Panc1 (cell line): Measurements from ENCODE around the gene FBXL17. TPM values are rescaled to one million over a fixed set of nuclear protein-coding genes. Genes with fewer than 3 reads are reported as not detected.

ENCODE experiments used
- ATAC-seq: fragments of 200-7000 bp; cut with Tn5 transposase; 2 replicates; pipeline ENCODE4 v1.9.1; 2020; ENCODE audit warnings: mild to moderate bottlenecking, moderate library complexity
- BruUV-seq: library from RNA; stranded (reverse); fragments of 400-500 nt; replicated peaks from 2 replicates; lab custom pipeline; 2021; lab: Mats Ljungman, UMichigan
- CTCF ChIA-PET: fragments of 300-600 bp; sonication (Branson Sonifier 250); formaldehyde crosslinking; loops from one replicate; lab custom pipeline; 2022; ENCODE audit warnings: antibody characterized with exemption; lab: Charles Lee
- POLR2A ChIA-PET: fragments of 300-600 bp; sonication (Branson Sonifier 250); formaldehyde crosslinking; loops from one replicate; lab custom pipeline; 2022; ENCODE audit warnings: antibody characterized with exemption; lab: Charles Lee
- DNase-seq: peaks from one replicate; pipeline ENCODE4 v3.0.0-alpha.2; 2010; ENCODE audit warnings: low read depth, low spot score
- H3K27ac ChIP-seq: 2 replicates; pipeline ENCODE4 v1.5.1; 2011; ENCODE audit warnings: mild to moderate bottlenecking, low read length, inconsistent platforms
- H3K27me3 ChIP-seq: fragments of 200-500 bp; sonication (Bioruptor generic); 2 replicates; pipeline ENCODE4 v1.6.0; 2014; ENCODE audit warnings: low read length, inconsistent platforms; ENCODE audit not compliant: control insufficient read depth, insufficient read depth
- H3K36me3 ChIP-seq: fragments of 200-500 bp; sonication (Bioruptor generic); 2 replicates; pipeline ENCODE4 v1.5.1; 2014; ENCODE audit warnings: inconsistent platforms, mild to moderate bottlenecking, low read length, moderate library complexity; ENCODE audit not compliant: control insufficient read depth, insufficient read depth
- H3K4me1 ChIP-seq: 2 replicates; pipeline ENCODE4 v1.5.1; 2011; ENCODE audit warnings: inconsistent platforms, mild to moderate bottlenecking, low read length, moderate library complexity; ENCODE audit not compliant: control insufficient read depth, insufficient read depth
- H3K4me3 ChIP-seq, 2 experiments: 2 replicates each; pipeline ENCODE4 v1.5.1; 2011 to 2012; ENCODE audit warnings: low read depth in 2 of 2, low read length in 2 of 2, mild to moderate bottlenecking in 2 of 2, inconsistent platforms in 1 of 2, moderate library complexity in 1 of 2
- H3K9me3 ChIP-seq: fragments of 200-500 bp; sonication (Bioruptor generic); 2 replicates; pipeline ENCODE4 v1.5.1; 2014; ENCODE audit warnings: low read depth, mild to moderate bottlenecking, inconsistent platforms, low read length, moderate library complexity; ENCODE audit not compliant: control insufficient read depth, insufficient read depth
- POLR2AphosphoS5 ChIP-seq: IDR thresholded peaks from 2 replicates; pipeline ENCODE4 v1.6.1; 2012; ENCODE audit warnings: mild to moderate bottlenecking, low read depth, low read length, moderate library complexity
- SIN3A ChIP-seq: IDR thresholded peaks from 2 replicates; pipeline ENCODE4 v1.6.1; 2012; ENCODE audit warnings: low read depth, mild to moderate bottlenecking, low read length, moderate library complexity, borderline replicate concordance; ENCODE audit not compliant: insufficient read depth
- TCF7L2 ChIP-seq: IDR thresholded peaks from 2 replicates; pipeline ENCODE4 v1.6.1; 2011; ENCODE audit warnings: mild to moderate bottlenecking, low read depth, low read length, inconsistent platforms
- in situ Hi-C: cut with HindIII; loops from 2 replicates; pipeline ENCODE4 v1.10.0; 2016; ENCODE audit warnings: low sequenced_read_pairs, low pct_unique_long_range_greater_than_20kb
- intact Hi-C: fragments of 100-400 bp; cut with micrococcal nuclease; formaldehyde crosslinking; loops from one replicate; pipeline ENCODE4 v1.10.0; 2022; ENCODE audit not compliant: unreplicated experiment
- total RNA-seq: library from RNA; stranded (reverse); gene quantifications from one replicate; pipeline ENCODE4 v1.2.1, GENCODE V29; 2021; ENCODE audit not compliant: unreplicated experiment
- TF ChIP-seq, protein P1 (sequence below): fragments of 450-650 bp; IDR thresholded peaks from 2 replicates; pipeline ENCODE4 v1.5.1; 2017; ENCODE audit warnings: mild to moderate bottlenecking
- TF ChIP-seq, protein P2 (sequence below), 2 experiments: IDR thresholded peaks; 2 replicates each; pipeline ENCODE4 v1.6.1; 2011 to 2012; ENCODE audit warnings: low read depth in 2 of 2, control low read depth in 1 of 2, low read length in 1 of 2, mild to moderate bottlenecking in 1 of 2, moderate library complexity in 1 of 2; ENCODE audit not compliant: insufficient read depth in 1 of 2

FBXL17 gene
- total RNA-seq, 1 experiment from 2014 or later, result 17.4 TPM

DNA sequence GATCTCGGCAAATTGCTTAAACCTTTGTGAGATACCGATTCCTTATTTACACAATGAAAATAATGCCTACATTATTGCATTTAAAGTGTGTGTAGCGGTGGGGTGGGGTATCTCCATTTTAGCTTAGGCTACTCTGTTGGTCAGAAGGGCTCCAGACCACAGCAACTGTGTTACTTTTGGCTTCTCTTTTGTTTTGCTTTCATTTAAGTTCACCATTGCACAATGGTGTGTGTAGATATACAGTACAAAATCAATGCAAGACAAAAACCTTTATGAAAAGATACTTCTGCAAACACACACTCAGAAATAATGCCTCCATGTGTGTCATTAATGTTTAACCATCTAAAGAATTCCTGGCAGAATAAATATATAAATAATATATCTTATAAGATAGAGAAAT, 279.4 kb downstream of the FBXL17 start:
- BruUV-seq, result no TSS peak

DNA sequence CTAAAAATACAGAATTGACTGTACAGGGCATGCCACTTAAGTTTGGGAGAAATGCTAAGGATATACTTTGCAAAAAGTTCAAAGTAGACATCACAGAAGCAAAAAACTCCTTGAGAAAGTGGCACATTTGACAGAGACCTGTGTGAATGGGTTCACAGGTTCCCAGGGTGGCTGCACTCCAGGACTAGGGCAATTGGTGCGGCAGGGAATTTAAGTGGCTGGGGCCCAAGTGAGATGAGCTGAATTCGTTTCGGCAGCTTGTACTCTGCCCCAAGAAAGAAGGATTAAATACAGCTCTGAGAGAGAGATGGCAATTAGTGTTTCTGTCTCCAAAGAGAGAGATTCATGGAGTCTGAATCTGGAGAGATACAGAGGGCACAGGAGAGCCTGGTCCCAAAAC, 280.1 kb downstream of the FBXL17 start:
- intact Hi-C loops (no loop called here), in situ Hi-C loops (no loop called here)
- TF ChIP-seq POLR2AphosphoS5 (no peak), TCF7L2 (no peak), SIN3A (no peak)
- TF ChIP-seq, protein P1, sequence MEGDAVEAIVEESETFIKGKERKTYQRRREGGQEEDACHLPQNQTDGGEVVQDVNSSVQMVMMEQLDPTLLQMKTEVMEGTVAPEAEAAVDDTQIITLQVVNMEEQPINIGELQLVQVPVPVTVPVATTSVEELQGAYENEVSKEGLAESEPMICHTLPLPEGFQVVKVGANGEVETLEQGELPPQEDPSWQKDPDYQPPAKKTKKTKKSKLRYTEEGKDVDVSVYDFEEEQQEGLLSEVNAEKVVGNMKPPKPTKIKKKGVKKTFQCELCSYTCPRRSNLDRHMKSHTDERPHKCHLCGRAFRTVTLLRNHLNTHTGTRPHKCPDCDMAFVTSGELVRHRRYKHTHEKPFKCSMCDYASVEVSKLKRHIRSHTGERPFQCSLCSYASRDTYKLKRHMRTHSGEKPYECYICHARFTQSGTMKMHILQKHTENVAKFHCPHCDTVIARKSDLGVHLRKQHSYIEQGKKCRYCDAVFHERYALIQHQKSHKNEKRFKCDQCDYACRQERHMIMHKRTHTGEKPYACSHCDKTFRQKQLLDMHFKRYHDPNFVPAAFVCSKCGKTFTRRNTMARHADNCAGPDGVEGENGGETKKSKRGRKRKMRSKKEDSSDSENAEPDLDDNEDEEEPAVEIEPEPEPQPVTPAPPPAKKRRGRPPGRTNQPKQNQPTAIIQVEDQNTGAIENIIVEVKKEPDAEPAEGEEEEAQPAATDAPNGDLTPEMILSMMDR, result no peak
- TF ChIP-seq, protein P2, sequence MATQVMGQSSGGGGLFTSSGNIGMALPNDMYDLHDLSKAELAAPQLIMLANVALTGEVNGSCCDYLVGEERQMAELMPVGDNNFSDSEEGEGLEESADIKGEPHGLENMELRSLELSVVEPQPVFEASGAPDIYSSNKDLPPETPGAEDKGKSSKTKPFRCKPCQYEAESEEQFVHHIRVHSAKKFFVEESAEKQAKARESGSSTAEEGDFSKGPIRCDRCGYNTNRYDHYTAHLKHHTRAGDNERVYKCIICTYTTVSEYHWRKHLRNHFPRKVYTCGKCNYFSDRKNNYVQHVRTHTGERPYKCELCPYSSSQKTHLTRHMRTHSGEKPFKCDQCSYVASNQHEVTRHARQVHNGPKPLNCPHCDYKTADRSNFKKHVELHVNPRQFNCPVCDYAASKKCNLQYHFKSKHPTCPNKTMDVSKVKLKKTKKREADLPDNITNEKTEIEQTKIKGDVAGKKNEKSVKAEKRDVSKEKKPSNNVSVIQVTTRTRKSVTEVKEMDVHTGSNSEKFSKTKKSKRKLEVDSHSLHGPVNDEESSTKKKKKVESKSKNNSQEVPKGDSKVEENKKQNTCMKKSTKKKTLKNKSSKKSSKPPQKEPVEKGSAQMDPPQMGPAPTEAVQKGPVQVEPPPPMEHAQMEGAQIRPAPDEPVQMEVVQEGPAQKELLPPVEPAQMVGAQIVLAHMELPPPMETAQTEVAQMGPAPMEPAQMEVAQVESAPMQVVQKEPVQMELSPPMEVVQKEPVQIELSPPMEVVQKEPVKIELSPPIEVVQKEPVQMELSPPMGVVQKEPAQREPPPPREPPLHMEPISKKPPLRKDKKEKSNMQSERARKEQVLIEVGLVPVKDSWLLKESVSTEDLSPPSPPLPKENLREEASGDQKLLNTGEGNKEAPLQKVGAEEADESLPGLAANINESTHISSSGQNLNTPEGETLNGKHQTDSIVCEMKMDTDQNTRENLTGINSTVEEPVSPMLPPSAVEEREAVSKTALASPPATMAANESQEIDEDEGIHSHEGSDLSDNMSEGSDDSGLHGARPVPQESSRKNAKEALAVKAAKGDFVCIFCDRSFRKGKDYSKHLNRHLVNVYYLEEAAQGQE (IDR thresholded peaks at IDR 0.05; ENCODE audit: insufficient read depth in 1 of 2, low read depth in 2 of 2, low read length in 1 of 2), result no peak
- DNase-seq, result no peak
- Histone ChIP-seq H3K9me3 (no peaks in the 10 kb centered on the region), H3K27ac (no peak overlapping the region), H3K27me3 (no peaks in the 10 kb centered on the region), H3K4me3 (no peak overlapping the region), H3K4me1 (no peaks in the 10 kb centered on the region), H3K36me3 (no peaks in the 10 kb centered on the region)
- POLR2A ChIA-PET, result no interaction called here
- CTCF ChIA-PET, result no interaction called here
- BruUV-seq, result no TSS peak
- no peak for ATAC-seq

More for the DNA sequence above, 279.4 kb downstream of the FBXL17 start:
- intact Hi-C loops, result no loop called here
- no peak overlapping the region for H3K27ac ChIP-seq
- DNase-seq (no peak), ATAC-seq (no peak)
- TF ChIP-seq, protein P2 (IDR thresholded peaks at IDR 0.05; ENCODE audit: insufficient read depth in 1 of 2, low read depth in 2 of 2, low read length in 1 of 2), result no peak
- no peak for TF ChIP-seq POLR2AphosphoS5
- TF ChIP-seq TCF7L2, result no peak
- TF ChIP-seq, protein P1, result no peak
- no peak for TF ChIP-seq SIN3A
- CTCF ChIA-PET, result no interaction called here
- in situ Hi-C loops, result no loop called here
- no peaks in the 10 kb centered on the region for H3K4me1 ChIP-seq
- POLR2A ChIA-PET, result no interaction called here
- H3K36me3 ChIP-seq, result no peaks in the 10 kb centered on the region
- no peak overlapping the region for H3K4me3 ChIP-seq
- H3K27me3 ChIP-seq, result no peaks in the 10 kb centered on the region
- H3K9me3 ChIP-seq, result no peaks in the 10 kb centered on the region
